Keratinocyte (primary cell): ENCODE results near the gene ARHGDIG. TPM values are rescaled to one million over a fixed set of nuclear protein-coding genes. Genes with fewer than 3 reads are reported as not detected.

Experiments used
- polyA plus RNA-seq, 5 experiments: library from polyadenylated mRNA; depleted of rRNA in 3 of 5; stranded (reverse) in 3 of 5; stranded (forward) in 1 of 5; unstranded in 1 of 5; fragments of >200 nt; gene quantifications; 1 replicate in 1 of 5; 2 replicates in 3 of 5; 3 replicates in 1 of 5; pipeline versions ENCODE4 v1.2.1 to v1.2.3, GENCODE V29; 2011 to 2012; ENCODE audit warnings: missing spikeins in 2 of 5, low read depth in 1 of 5, low replicate concordance in 1 of 5

The ARHGDIG gene
- polyA plus RNA-seq, 1 donor (not counting 4 experiments of a cell fraction or from before 2014, with no cell fraction given): 0.17 TPM

Other genes with a start within 250 kb of the ARHGDIG start
- 16.3 to 28.8 TPM (median 23.2 TPM) in 3 replicates for gene POLR3K, start 227.0 kb upstream of the ARHGDIG start, polyA plus RNA-seq
- gene SNRNP25, start 226.8 kb upstream of the ARHGDIG start, polyA plus RNA-seq: 29.2 to 45.9 TPM (median 44.7 TPM) in 3 replicates
- 20.4 to 37.2 TPM (median 24.0 TPM) in 3 replicates for gene RHBDF1, start 208.0 kb upstream of the ARHGDIG start, polyA plus RNA-seq
- gene MPG, start 202.4 kb upstream of the ARHGDIG start, polyA plus RNA-seq: 22.7 to 46.8 TPM (median 26.9 TPM) in 3 replicates
- gene NPRL3, start 141.9 kb upstream of the ARHGDIG start, polyA plus RNA-seq: 3.6 to 15.5 TPM (median 4.0 TPM) in 3 replicates
- gene HBZ, start 127.9 kb upstream of the ARHGDIG start, polyA plus RNA-seq: not detected in 3 replicates
- gene HBM, start 114.6 kb upstream of the ARHGDIG start, polyA plus RNA-seq: not detected in 3 replicates
- gene HBA2, start 107.7 kb upstream of the ARHGDIG start, polyA plus RNA-seq: 0.26 TPM in 1 of 3 replicates, not detected in the others
- 0.24 TPM in 1 of 3 replicates, not detected in the others for gene HBA1, start 103.9 kb upstream of the ARHGDIG start, polyA plus RNA-seq
- gene HBQ1, start 100.1 kb upstream of the ARHGDIG start, polyA plus RNA-seq: 0.13 to 0.89 TPM (median 0.20 TPM) in 3 replicates
- gene LUC7L, start 51.1 kb upstream of the ARHGDIG start, polyA plus RNA-seq: 23.7 to 31.2 TPM (median 31.0 TPM) in 3 replicates
- gene FAM234A, start 45.8 kb upstream of the ARHGDIG start, polyA plus RNA-seq: 18.3 to 37.2 TPM (median 18.4 TPM) in 3 replicates
- 0.05 TPM in 2 of 3 replicates, not detected in the other for gene RGS11, start 4.6 kb upstream of the ARHGDIG start, polyA plus RNA-seq
- 0.18 to 0.46 TPM (median 0.42 TPM) in 3 replicates for gene PDIA2, start 2.6 kb downstream of the ARHGDIG start, polyA plus RNA-seq
- gene AXIN1, start 72.1 kb downstream of the ARHGDIG start, polyA plus RNA-seq: 8.8 to 13.3 TPM (median 11.4 TPM) in 3 replicates
- gene MRPL28, start 89.9 kb downstream of the ARHGDIG start, polyA plus RNA-seq: 115 to 142 TPM (median 128 TPM) in 3 replicates
- 25.5 to 47.7 TPM (median 46.7 TPM) in 3 replicates for gene PGAP6, start 101.4 kb downstream of the ARHGDIG start, polyA plus RNA-seq
- gene NME4, start 116.6 kb downstream of the ARHGDIG start, polyA plus RNA-seq: 140 to 246 TPM (median 141 TPM) in 3 replicates
- 14.2 to 28.1 TPM (median 18.8 TPM) in 3 replicates for gene DECR2, start 121.3 kb downstream of the ARHGDIG start, polyA plus RNA-seq
- gene RAB11FIP3, start 145.1 kb downstream of the ARHGDIG start, polyA plus RNA-seq: 6.0 to 10.0 TPM (median 6.4 TPM) in 3 replicates
- 7.9 to 15.1 TPM (median 10.7 TPM) in 3 replicates for gene CAPN15, start 247.1 kb downstream of the ARHGDIG start, polyA plus RNA-seq